ENCODE data around the gene ORM2. TPM values are rescaled to one million over a fixed set of nuclear protein-coding genes. Genes with fewer than 3 reads are reported as not detected.
A peak's percentile ranks its signal among the peaks of the same experiment; 100 is the strongest.

ORM2 gene
- polyA plus RNA-seq, 1 of the 3 experiments (the other 2 are of a cell fraction) = not detected

DNA sequence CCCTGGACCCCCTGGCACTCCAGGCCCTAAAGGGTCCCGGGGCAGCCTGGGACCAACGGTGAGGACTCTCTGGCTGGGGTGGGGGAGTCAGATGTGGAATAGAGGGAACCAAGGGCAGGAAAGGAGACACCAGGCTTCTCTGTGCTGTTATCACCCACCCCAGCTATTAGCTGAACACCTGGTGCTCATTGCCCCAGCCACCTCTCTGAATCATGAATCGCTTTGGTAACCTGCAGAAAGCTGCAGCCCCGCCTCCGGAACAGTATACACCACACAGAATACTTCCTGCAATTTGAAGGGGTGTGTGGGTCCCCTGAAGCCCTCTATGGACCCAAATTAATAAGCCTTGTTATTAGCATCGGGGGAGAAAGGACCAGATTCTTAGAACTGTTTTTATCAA lies 47.2 kb upstream of the ORM2 start:
- CTCF ChIA-PET = interaction anchor here (1.0 to 4.5 kb wide), 4 partner anchors 8 to 200 kb away, joined by 6 to 33 read pairs (median 11); no protein-coding TSS in a partner anchor
- H3K79me2 ChIP-seq (ENCODE audit: insufficient read depth) = no peaks in the 10 kb centered on the region

More for the DNA sequence above, 47.2 kb upstream of the ORM2 start:
- peaks cover 0 to 4% of the 10 kb centered on the region in 2 experiments for H3K36me3 ChIP-seq (replicated peaks in 1 of 2; ENCODE audit: control insufficient read depth in 1 of 2, insufficient read depth in 2 of 2, low read length in 1 of 2)
- no peak overlapping the region for H3K4me2 ChIP-seq
- H3F3A ChIP-seq (replicated peaks; ENCODE audit: insufficient read depth) = peaks cover 7% of the 10 kb centered on the region
- no peak overlapping the region for H3K4me3 ChIP-seq (ENCODE audit: low read depth in 2 of 2, low read length in 1 of 2)
- no peak overlapping the region for H2AFZ ChIP-seq (ENCODE audit: low read depth)
- no peaks in the 10 kb centered on the region for H3K9me2 ChIP-seq
- POLR2A ChIA-PET = no interaction called here
- no peaks in the 10 kb centered on the region for H3K9me3 ChIP-seq
- DNase-seq = no peak
- WGBS (ENCODE audit: low lambda C conversion rate) = 89% methylated on average over 4 of the region's 6 CpGs
- peaks cover 14 to 46% of the 10 kb centered on the region in 2 experiments for H3K4me1 ChIP-seq (ENCODE audit: control insufficient read depth in 1 of 2, insufficient read depth in 2 of 2, low read depth in 1 of 2, low read length in 1 of 2)
- TF ChIP-seq, protein P1, sequence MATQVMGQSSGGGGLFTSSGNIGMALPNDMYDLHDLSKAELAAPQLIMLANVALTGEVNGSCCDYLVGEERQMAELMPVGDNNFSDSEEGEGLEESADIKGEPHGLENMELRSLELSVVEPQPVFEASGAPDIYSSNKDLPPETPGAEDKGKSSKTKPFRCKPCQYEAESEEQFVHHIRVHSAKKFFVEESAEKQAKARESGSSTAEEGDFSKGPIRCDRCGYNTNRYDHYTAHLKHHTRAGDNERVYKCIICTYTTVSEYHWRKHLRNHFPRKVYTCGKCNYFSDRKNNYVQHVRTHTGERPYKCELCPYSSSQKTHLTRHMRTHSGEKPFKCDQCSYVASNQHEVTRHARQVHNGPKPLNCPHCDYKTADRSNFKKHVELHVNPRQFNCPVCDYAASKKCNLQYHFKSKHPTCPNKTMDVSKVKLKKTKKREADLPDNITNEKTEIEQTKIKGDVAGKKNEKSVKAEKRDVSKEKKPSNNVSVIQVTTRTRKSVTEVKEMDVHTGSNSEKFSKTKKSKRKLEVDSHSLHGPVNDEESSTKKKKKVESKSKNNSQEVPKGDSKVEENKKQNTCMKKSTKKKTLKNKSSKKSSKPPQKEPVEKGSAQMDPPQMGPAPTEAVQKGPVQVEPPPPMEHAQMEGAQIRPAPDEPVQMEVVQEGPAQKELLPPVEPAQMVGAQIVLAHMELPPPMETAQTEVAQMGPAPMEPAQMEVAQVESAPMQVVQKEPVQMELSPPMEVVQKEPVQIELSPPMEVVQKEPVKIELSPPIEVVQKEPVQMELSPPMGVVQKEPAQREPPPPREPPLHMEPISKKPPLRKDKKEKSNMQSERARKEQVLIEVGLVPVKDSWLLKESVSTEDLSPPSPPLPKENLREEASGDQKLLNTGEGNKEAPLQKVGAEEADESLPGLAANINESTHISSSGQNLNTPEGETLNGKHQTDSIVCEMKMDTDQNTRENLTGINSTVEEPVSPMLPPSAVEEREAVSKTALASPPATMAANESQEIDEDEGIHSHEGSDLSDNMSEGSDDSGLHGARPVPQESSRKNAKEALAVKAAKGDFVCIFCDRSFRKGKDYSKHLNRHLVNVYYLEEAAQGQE (IDR thresholded peaks at IDR 0.05; ENCODE audit: low read depth, low read length) = no peak
- no peak for TF ChIP-seq TEAD4 (IDR thresholded peaks at IDR 0.05; ENCODE audit: borderline replicate concordance, insufficient read depth)
- no peak for TF ChIP-seq ELF1 (IDR thresholded peaks at IDR 0.05)
- TF ChIP-seq SIN3A (IDR thresholded peaks at IDR 0.05; ENCODE audit: borderline replicate concordance, low read depth, low read length) = no peak
- TF ChIP-seq RAD21 (IDR thresholded peaks at IDR 0.05; ENCODE audit: low read length) = no peak
- TF ChIP-seq FOXJ3 (CRISPR knock-in tag; IDR thresholded peaks at IDR 0.05) = no peak
- no peak for TF ChIP-seq TAF1 (IDR thresholded peaks at IDR 0.05; ENCODE audit: borderline replicate concordance, low read depth, low read length)
- TF ChIP-seq GATA2 (CRISPR knock-in tag; IDR thresholded peaks at IDR 0.05) = no peak
- no peak for TF ChIP-seq MEF2A (IDR thresholded peaks at IDR 0.05; ENCODE audit: borderline replicate concordance, low read depth)
- TF ChIP-seq, protein P2, sequence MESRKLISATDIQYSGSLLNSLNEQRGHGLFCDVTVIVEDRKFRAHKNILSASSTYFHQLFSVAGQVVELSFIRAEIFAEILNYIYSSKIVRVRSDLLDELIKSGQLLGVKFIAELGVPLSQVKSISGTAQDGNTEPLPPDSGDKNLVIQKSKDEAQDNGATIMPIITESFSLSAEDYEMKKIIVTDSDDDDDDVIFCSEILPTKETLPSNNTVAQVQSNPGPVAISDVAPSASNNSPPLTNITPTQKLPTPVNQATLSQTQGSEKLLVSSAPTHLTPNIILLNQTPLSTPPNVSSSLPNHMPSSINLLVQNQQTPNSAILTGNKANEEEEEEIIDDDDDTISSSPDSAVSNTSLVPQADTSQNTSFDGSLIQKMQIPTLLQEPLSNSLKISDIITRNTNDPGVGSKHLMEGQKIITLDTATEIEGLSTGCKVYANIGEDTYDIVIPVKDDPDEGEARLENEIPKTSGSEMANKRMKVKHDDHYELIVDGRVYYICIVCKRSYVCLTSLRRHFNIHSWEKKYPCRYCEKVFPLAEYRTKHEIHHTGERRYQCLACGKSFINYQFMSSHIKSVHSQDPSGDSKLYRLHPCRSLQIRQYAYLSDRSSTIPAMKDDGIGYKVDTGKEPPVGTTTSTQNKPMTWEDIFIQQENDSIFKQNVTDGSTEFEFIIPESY (IDR thresholded peaks at IDR 0.05; ENCODE audit: borderline replicate concordance, low read depth) = no peak
- no peak for TF ChIP-seq USF2 (IDR thresholded peaks at IDR 0.05; ENCODE audit: borderline replicate concordance, low read depth, low read length)
- TF ChIP-seq CTCF (IDR thresholded peaks at IDR 0.05) = no peak
- no peaks in the 10 kb centered on the region for H3K27me3 ChIP-seq (ENCODE audit: insufficient read depth)
- peak overlapping the region in 1 of 2 experiments; percentile 49; a peak in 3 of 4 replicates for H3K27ac ChIP-seq (ENCODE audit: low read depth in 2 of 2, low read length in 1 of 2)
- H4K20me1 ChIP-seq (ENCODE audit: insufficient read depth) = no peaks in the 10 kb centered on the region
- no peak overlapping the region for H3K9ac ChIP-seq

All from SK-N-SH (cell line).